Peyer's patch (tissue), 4 donors: ENCODE data around the gene BPIFB4.

Experiments
- CTCF ChIP-seq, 6 experiments: fragments of 450-650 bp in 4 of 6; fragments of 200-600 bp in 2 of 6; sonication (generic) in 1 of 6; IDR thresholded peaks; one replicate each; pipeline ENCODE4 v1.5.1; 2017 to 2019; ENCODE audit warnings: antibody characterized with exemption in 6 of 6, mild to moderate bottlenecking in 3 of 6, moderate library complexity in 1 of 6
- POLR2A ChIP-seq, 2 donors: fragments of 450-650 bp; IDR thresholded peaks; one replicate each; pipeline ENCODE4 v1.5.1; 2017; ENCODE audit warnings: antibody characterized with exemption in 2 of 2, mild to moderate bottlenecking in 2 of 2, moderate library complexity in 2 of 2

- TF ChIP-seq POLR2A (IDR thresholded peaks at IDR 0.05) (no peak), CTCF (IDR thresholded peaks at IDR 0.05) (no peak)
Observed at GRCh38 chr20:33148040-33148439, 68.6 kb downstream of the BPIFB4 start.
